GM23248 (cell line): ENCODE results near the gene MAP1B.

ENCODE experiments used
- EZH2 ChIP-seq: fragments of 200-600 bp; sonication (generic); IDR thresholded peaks from 2 replicates; pipeline ENCODE4 v1.6.1; 2018; ENCODE audit warnings: antibody characterized with exemption, mild to moderate bottlenecking; ENCODE audit not compliant: insufficient read depth, poor library complexity, severe bottlenecking
- EZH2phosphoT487 ChIP-seq: fragments of 200-600 bp; sonication (generic); IDR thresholded peaks from 2 replicates; pipeline ENCODE4 v1.6.1; 2018; ENCODE audit warnings: antibody characterized with exemption, moderate library complexity, mild to moderate bottlenecking, low read depth; ENCODE audit not compliant: insufficient read depth

GRCh38 chr5:72152545-72152944, 45.3 kb downstream of the MAP1B start:
- TF ChIP-seq EZH2 (no peak), EZH2phosphoT487 (no peak)
